Right atrium auricular region (tissue), 2 donors: ENCODE data around the gene ATP5F1A. TPM values are rescaled to one million over a fixed set of nuclear protein-coding genes. Genes with fewer than 3 reads are reported as not detected.

ENCODE experiments used
- DNase-seq: peaks from one replicate; pipeline ENCODE4 v3.0.0-alpha.2; 2019; ENCODE audit warnings: low spot score
- H3K27ac ChIP-seq, 2 donors: fragments of 200-600 bp; sonication (generic); 1 replicate in 1 of 2; 2 replicates in 1 of 2; pipeline ENCODE4 v1.5.1; 2016 to 2019
- H3K27me3 ChIP-seq, 2 donors: fragments of 200-600 bp; sonication (generic); one replicate each; pipeline versions ENCODE4 v1.5.1 to v1.6.0; 2017 to 2019
- H3K36me3 ChIP-seq: fragments of 200-600 bp; sonication (generic); one replicate; pipeline ENCODE4 v1.5.1; 2016
- H3K4me1 ChIP-seq, 2 donors: fragments of 200-600 bp; sonication (generic); one replicate each; pipeline versions ENCODE4 v1.5.1 to v1.6.0; 2017 to 2019
- H3K4me3 ChIP-seq, 2 donors: fragments of 200-600 bp; sonication (generic); 1 replicate in 1 of 2; 2 replicates in 1 of 2; pipeline ENCODE4 v1.5.1; 2017 to 2019; ENCODE audit warnings: mild to moderate bottlenecking in 1 of 2, moderate library complexity in 1 of 2
- H3K9me3 ChIP-seq, 2 donors: fragments of 200-600 bp; sonication (generic); one replicate each; pipeline ENCODE4 v1.5.1; 2019
- total RNA-seq, 2 donors: library from RNA; depleted of rRNA; stranded (reverse); fragments of >200 nt; gene quantifications; one replicate each; pipeline ENCODE4 v1.1.0, GENCODE V29; 2016
- TF ChIP-seq, protein P1 (sequence below), 2 donors: fragments of 200-600 bp; sonication (generic); IDR thresholded peaks; one replicate each; pipeline ENCODE4 v1.5.1; 2019; ENCODE audit warnings: antibody characterized with exemption in 2 of 2

ATP5F1A gene
- total RNA-seq, 2 donors from 2014 or later = 785 to 1,543 TPM

DNA sequence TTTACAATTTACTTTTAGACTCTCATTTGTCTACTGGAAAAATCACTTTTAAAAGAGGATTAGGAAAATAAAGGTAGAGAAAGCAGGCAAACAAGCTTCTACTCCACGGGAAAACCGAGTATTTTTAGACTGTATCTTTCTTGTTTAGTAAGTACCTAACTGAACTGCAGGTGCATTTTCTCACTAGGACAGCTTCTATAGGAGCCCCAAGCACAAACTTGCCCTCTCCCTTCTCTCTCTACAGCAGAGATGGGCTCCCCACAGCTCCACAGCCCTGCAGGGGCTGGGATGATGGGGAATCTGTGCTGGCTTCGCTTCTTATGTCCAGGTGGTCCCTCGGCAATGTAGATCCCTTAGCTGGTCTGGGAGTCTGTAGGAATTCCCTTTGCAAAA, 42.3 kb downstream of the ATP5F1A start:
- DNase-seq = no peak

DNA sequence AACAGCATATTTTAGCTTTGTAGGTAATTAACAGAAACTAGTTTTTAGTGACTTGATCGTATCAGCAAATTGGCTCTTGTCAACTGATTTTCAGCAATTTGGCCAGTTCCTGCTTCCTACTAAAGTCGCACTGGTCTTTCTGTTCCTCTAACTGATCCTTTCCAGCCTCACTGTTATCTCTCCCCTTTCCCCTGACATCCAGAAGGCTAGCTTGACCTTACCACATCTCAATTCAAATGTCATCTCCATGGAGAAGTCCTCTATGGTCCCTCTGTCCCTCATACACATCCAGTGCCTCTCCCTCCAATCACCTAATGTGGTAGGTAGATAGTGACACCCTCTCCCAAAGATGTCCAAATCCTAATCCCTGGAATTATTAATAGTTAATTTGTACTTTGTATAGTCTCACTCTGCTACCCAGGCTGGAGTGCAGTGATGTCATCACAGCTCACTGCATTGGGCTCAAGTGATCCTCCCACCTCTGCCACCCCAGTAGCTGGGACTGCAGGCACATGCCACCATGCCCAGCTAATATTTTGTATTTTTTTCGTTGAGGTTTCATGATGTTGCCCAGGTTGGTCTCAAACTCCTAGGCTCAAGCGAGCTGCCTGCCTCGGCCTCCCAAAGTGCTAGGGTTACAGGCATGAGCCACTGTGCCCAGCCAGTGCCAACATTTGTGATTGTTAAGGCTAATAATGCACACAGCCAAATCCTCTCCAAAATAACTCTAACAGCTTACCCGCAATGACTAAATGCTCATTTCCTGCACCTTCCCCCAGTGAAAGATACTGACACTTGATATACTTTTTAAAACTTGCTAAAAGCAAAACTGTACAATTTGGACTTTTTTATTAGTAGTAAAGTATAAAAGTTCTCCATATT, 42.9 kb downstream of the ATP5F1A start:
- H3K27me3 ChIP-seq = no peaks in the 10 kb centered on the region
- no peak overlapping the region for H3K27ac ChIP-seq
- no peaks in the 10 kb centered on the region for H3K4me1 ChIP-seq
- no peak for DNase-seq
- no peak overlapping the region for H3K4me3 ChIP-seq
- no peaks in the 10 kb centered on the region for H3K9me3 ChIP-seq
- no peaks in the 10 kb centered on the region for H3K36me3 ChIP-seq
- TF ChIP-seq, protein P1, sequence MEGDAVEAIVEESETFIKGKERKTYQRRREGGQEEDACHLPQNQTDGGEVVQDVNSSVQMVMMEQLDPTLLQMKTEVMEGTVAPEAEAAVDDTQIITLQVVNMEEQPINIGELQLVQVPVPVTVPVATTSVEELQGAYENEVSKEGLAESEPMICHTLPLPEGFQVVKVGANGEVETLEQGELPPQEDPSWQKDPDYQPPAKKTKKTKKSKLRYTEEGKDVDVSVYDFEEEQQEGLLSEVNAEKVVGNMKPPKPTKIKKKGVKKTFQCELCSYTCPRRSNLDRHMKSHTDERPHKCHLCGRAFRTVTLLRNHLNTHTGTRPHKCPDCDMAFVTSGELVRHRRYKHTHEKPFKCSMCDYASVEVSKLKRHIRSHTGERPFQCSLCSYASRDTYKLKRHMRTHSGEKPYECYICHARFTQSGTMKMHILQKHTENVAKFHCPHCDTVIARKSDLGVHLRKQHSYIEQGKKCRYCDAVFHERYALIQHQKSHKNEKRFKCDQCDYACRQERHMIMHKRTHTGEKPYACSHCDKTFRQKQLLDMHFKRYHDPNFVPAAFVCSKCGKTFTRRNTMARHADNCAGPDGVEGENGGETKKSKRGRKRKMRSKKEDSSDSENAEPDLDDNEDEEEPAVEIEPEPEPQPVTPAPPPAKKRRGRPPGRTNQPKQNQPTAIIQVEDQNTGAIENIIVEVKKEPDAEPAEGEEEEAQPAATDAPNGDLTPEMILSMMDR (IDR thresholded peaks at IDR 0.05) = no peak

More for the DNA sequence above, 42.3 kb downstream of the ATP5F1A start:
- no peaks in the 10 kb centered on the region for H3K9me3 ChIP-seq
- no peaks in the 10 kb centered on the region for H3K4me1 ChIP-seq
- no peak overlapping the region for H3K4me3 ChIP-seq
- TF ChIP-seq, protein P1 (IDR thresholded peaks at IDR 0.05) = no peak
- no peaks in the 10 kb centered on the region for H3K36me3 ChIP-seq
- no peak overlapping the region for H3K27ac ChIP-seq
- no peaks in the 10 kb centered on the region for H3K27me3 ChIP-seq

DNA sequence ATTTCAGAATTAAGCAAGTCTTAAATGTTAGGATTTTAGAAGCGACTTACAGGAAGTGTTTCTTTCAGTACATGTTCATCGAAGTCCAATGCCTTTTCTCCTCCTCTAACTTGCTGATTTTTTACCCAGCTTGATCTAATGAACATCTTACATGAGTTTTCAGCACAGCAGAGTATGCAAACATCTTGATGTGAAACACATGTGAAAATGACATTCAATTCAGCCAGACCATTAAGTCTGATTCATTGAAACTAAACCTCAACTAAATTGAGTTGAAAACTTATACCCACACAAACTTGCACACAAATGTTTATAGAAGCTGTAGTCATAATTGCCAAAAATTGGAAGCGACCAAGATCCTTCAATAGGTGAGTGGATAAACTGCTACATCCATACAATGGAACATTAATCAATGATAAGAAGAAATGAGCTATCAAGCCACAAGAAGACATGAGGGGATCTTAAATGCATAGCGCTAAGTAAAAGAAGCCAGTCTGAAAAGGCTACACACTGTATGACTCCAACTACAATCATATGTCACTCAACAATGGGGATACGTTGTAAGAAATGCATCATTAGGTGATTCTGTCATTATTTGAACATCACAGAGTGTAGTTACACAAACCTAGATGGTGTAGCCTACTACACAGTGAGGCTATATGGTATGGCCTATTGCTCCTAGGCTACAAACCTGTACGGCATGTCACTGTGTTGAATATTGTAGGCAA, 44.6 kb downstream of the ATP5F1A start:
- no peak overlapping the region for H3K27ac ChIP-seq

DNA sequence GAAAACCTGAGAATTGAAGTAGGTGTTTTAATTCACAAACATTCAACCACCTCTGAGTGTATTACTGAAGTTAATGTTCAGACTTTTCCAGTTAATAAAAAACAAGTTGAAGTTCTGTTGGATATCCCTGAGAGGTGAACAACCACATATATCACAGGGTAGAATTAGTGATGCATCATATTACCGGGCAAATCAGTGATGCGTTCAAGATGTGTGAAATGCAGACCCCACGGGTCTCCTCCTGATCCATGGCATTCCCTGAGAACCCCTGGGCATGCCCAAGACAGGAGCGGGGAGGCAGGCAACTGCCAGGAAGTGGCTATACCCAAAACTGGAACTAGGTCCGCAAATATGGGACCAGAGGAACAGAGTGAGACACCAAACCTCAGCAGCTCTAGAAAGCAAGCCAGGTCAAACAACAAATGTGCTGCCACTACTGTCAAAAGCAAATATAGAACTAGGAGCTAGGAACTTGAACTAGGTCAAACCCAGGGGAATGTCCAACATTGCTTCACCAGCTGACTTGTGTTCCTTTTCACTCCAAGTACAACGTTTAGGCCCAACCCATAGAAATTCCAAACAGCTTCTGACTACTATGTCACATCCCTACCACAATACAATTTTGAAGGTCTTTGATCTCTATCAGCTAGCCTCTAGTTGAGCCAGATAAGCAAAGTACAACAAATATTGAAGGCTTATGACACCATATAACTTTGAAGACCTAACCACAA, 46.2 kb downstream of the ATP5F1A start:
- TF ChIP-seq, protein P1 (IDR thresholded peaks at IDR 0.05) = no peak
- no peaks in the 10 kb centered on the region for H3K9me3 ChIP-seq
- no peaks in the 10 kb centered on the region for H3K36me3 ChIP-seq
- H3K27ac ChIP-seq = no peak overlapping the region
- no peak for DNase-seq
- H3K4me3 ChIP-seq = no peak overlapping the region
- H3K4me1 ChIP-seq = no peaks in the 10 kb centered on the region
- H3K27me3 ChIP-seq = no peaks in the 10 kb centered on the region

More for the DNA sequence above, 44.6 kb downstream of the ATP5F1A start:
- Histone ChIP-seq H3K36me3 (no peaks in the 10 kb centered on the region), H3K9me3 (no peaks in the 10 kb centered on the region), H3K27me3 (no peaks in the 10 kb centered on the region), H3K4me3 (no peak overlapping the region), H3K4me1 (no peaks in the 10 kb centered on the region)
- TF ChIP-seq, protein P1 (IDR thresholded peaks at IDR 0.05) = no peak
- no peak for DNase-seq

DNA sequence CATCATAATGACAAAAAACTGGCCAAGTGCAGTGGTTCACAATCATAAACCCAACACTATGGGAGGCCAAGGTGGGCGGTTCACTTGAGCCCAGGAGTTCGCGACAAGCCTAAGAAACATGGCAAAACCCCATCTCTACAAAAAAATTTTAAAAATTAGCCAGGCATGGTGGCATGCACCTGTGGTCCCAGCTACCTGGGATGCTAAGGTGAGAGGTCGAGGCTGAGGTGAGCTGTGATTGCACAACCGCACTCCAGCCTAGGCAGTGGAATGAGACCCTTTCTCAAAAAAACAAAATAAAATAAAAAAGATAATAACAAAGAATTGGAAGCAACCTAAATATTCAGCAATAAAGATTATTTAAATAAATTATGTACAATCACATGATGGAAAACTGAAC, 47.8 kb downstream of the ATP5F1A start:
- Histone ChIP-seq H3K9me3 (no peaks in the 10 kb centered on the region), H3K4me1 (no peaks in the 10 kb centered on the region), H3K27ac (no peak overlapping the region), H3K27me3 (no peaks in the 10 kb centered on the region), H3K4me3 (no peak overlapping the region), H3K36me3 (no peaks in the 10 kb centered on the region)
- no peak for DNase-seq
- TF ChIP-seq, protein P1 (IDR thresholded peaks at IDR 0.05) = no peak
